GM19193 (cell line): Measurements from ENCODE around the gene USP6NL.
A peak's percentile ranks its signal among the peaks of the same experiment; 100 is the strongest.

ENCODE experiments used
- POLR2A ChIP-seq: IDR thresholded peaks from 4 replicates; pipeline ENCODE4 v1.6.1; 2011; ENCODE audit not compliant: insufficient read depth, insufficient read length; ENCODE audit errors: extremely low read depth

The USP6NL gene

GRCh38 chr10:11631890-11632587 lies 20.6 kb upstream of the USP6NL start:
- TF ChIP-seq POLR2A = no peak

- no peak for TF ChIP-seq POLR2A
These were observed 19.8 kb upstream of the USP6NL start for GRCh38 chr10:11631291-11631690.

- TF ChIP-seq POLR2A = no peak
These were observed 18.3 kb upstream of the USP6NL start for GRCh38 chr10:11629731-11630130.

- TF ChIP-seq POLR2A = no peak
These were observed 14.6 kb upstream of the USP6NL start for GRCh38 chr10:11626071-11626470.

- no peak for TF ChIP-seq POLR2A
These were observed 13.7 kb upstream of the USP6NL start for GRCh38 chr10:11625019-11625735.

- TF ChIP-seq POLR2A = no peak
These were observed 5.8 kb upstream of the USP6NL start for GRCh38 chr10:11617233-11617632.

- no peak for TF ChIP-seq POLR2A
These were observed 4.6 kb upstream of the USP6NL start for GRCh38 chr10:11616021-11616420.

- TF ChIP-seq POLR2A = no peak
These were observed 3.9 kb upstream of the USP6NL start for GRCh38 chr10:11615396-11615795.

GRCh38 chr10:11612021-11613001 lies 861 bp upstream of the USP6NL start:
- no peak for TF ChIP-seq POLR2A

GRCh38 chr10:11610826-11611247 lies 613 bp downstream of the USP6NL start:
- no peak for TF ChIP-seq POLR2A

- TF ChIP-seq POLR2A = no peak
These were observed 1.2 kb downstream of the USP6NL start for GRCh38 chr10:11610166-11610825.

- TF ChIP-seq POLR2A = peak; percentile 32
These were observed 1.9 kb downstream of the USP6NL start for GRCh38 chr10:11609492-11610093.

GRCh38 chr10:11609052-11609451 lies 2.4 kb downstream of the USP6NL start:
- TF ChIP-seq POLR2A = no peak
